WTC11 (cell line): Measurements from ENCODE around the gene TSG101.

Experiments used
- CTCF ChIP-seq: fragments of 200-600 bp; IDR thresholded peaks from 2 replicates; pipeline ENCODE4 v1.8.0; 2022; ENCODE audit warnings: antibody characterized with exemption
- E2F4 ChIP-seq: sonication (generic); formaldehyde crosslinking; IDR thresholded peaks from 2 replicates; pipeline ENCODE4 v1.8.1; 2022; ENCODE audit warnings: low read depth, mild to moderate bottlenecking, moderate library complexity, missing genetic modification reagents, borderline replicate concordance
- FOXK1 ChIP-seq: sonication (generic); formaldehyde crosslinking; IDR thresholded peaks from 2 replicates; pipeline ENCODE4 v1.8.0; 2022; ENCODE audit warnings: mild to moderate bottlenecking, moderate library complexity, missing genetic modification reagents
- JAZF1 ChIP-seq: fragments of 250-450 bp; sonication (Bioruptor Pico); IDR thresholded peaks from 2 replicates; pipeline ENCODE4 v1.9.0; 2021; ENCODE audit warnings: moderate library complexity, mild to moderate bottlenecking, inconsistent platforms
- JUN ChIP-seq: sonication (generic); formaldehyde crosslinking; IDR thresholded peaks from 2 replicates; pipeline ENCODE4 v1.8.0; 2023; ENCODE audit warnings: mild to moderate bottlenecking, missing genetic modification reagents
- NR1H2 ChIP-seq: sonication (generic); formaldehyde crosslinking; IDR thresholded peaks from 2 replicates; pipeline ENCODE4 v1.9.0; 2021; ENCODE audit warnings: mild to moderate bottlenecking, moderate library complexity, missing genetic modification reagents
- ZNF138 ChIP-seq: sonication (generic); formaldehyde crosslinking; conservative IDR thresholded peaks from 2 replicates; pipeline ENCODE4 v1.8.1; 2022; ENCODE audit warnings: mild to moderate bottlenecking, moderate library complexity, missing genetic modification reagents
- TF ChIP-seq, protein P1 (sequence below): sonication (generic); formaldehyde crosslinking; IDR thresholded peaks from 2 replicates; pipeline ENCODE4 v1.8.1; 2022; ENCODE audit warnings: mild to moderate bottlenecking, moderate library complexity, missing genetic modification reagents
- TF ChIP-seq, protein P2 (sequence below): sonication (generic); formaldehyde crosslinking; IDR thresholded peaks from 2 replicates; pipeline ENCODE4 v1.8.0; 2022; ENCODE audit warnings: mild to moderate bottlenecking, missing genetic modification reagents

- TF ChIP-seq, protein P1, sequence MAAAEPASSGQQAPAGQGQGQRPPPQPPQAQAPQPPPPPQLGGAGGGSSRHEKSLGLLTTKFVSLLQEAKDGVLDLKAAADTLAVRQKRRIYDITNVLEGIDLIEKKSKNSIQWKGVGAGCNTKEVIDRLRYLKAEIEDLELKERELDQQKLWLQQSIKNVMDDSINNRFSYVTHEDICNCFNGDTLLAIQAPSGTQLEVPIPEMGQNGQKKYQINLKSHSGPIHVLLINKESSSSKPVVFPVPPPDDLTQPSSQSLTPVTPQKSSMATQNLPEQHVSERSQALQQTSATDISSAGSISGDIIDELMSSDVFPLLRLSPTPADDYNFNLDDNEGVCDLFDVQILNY (CRISPR knock-in tag): no peak
- TF ChIP-seq, protein P2, sequence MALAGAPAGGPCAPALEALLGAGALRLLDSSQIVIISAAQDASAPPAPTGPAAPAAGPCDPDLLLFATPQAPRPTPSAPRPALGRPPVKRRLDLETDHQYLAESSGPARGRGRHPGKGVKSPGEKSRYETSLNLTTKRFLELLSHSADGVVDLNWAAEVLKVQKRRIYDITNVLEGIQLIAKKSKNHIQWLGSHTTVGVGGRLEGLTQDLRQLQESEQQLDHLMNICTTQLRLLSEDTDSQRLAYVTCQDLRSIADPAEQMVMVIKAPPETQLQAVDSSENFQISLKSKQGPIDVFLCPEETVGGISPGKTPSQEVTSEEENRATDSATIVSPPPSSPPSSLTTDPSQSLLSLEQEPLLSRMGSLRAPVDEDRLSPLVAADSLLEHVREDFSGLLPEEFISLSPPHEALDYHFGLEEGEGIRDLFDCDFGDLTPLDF (CRISPR knock-in tag): no peak
- TF ChIP-seq NR1H2 (no peak), ZNF138 (CRISPR knock-in tag) (no peak), CTCF (no peak), FOXK1 (CRISPR knock-in tag) (no peak), E2F4 (CRISPR knock-in tag) (no peak), JUN (no peak), JAZF1 (CRISPR knock-in tag) (no peak)
These were observed 36.4 kb downstream of the TSG101 start for GRCh38 chr11:18490319-18490718.
